ENCODE results near the gene JUND. TPM values are rescaled to one million over a fixed set of nuclear protein-coding genes. Genes with fewer than 3 reads are reported as not detected.

Gene JUND
- total and polyA plus RNA-seq, 2 of the 8 experiments (the other 6 are each of a cell fraction or from before 2014, with no cell fraction given) = 54.0 to 77.5 TPM

DNA sequence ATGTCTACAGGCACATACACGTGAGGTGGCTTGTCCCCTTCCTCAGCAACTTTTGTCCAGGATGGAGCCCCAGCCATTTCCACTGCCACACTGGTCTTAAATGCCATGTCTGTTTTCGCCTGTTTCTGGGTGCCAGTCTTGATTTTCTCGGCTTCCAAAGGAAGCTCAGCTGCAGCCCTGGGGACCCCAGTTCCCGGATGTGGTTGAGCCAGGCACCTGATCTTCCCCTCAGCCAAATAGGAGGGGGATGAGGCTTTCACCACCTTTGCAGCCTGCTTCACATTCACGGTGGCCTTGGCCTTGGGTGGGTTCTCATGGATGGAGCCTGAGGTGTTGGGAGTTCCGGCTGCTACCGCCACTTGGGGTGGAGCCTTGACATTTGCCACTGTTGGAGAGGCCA, 15.8 kb downstream of the JUND start:
- no peaks in the 10 kb centered on the region; the same call in 1 of the 2 replicates for H3K23me2 ChIP-seq (ENCODE audit: low read depth, low read length)
- no peaks in the 10 kb centered on the region for H3K79me2 ChIP-seq (ENCODE audit: control insufficient read depth in 1 of 2, insufficient read depth in 2 of 2, low read length in 2 of 2)
- FAIRE-seq (no peak), DNase-seq (ENCODE audit: low read depth in 1 of 2, low spot score in 2 of 2) (no peak)
- H3K36me3 ChIP-seq (ENCODE audit: control insufficient read depth in 2 of 4, insufficient read depth in 4 of 4, low read length in 3 of 4) = no peaks in the 10 kb centered on the region; a peak in 1 of 8 replicates
- no peaks in the 10 kb centered on the region for H3K4me1 ChIP-seq (replicated peaks in 1 of 4; ENCODE audit: control insufficient read depth in 3 of 4, insufficient read depth in 4 of 4, low read length in 3 of 4)
- no peak overlapping the region for H3K27ac ChIP-seq (ENCODE audit: low read depth, low read length)
- no peak overlapping the region for H3K18ac ChIP-seq (ENCODE audit: extremely low read depth, low read length)
- H3K79me1 ChIP-seq (ENCODE audit: low read depth, low read length) = no peaks in the 10 kb centered on the region; the same call in 1 of the 2 replicates
- CTCF ChIA-PET (ENCODE audit: partially characterized antibody) = interaction anchor here (1.0 kb wide), 2 partner anchors 8 to 65 kb away, joined by 3 read pairs; no protein-coding TSS in a partner anchor
- H4K5ac ChIP-seq (ENCODE audit: insufficient read length, low read depth, low read length) = no peak overlapping the region
- no peak overlapping the region for H2BK120ac ChIP-seq (replicated peaks; ENCODE audit: low read depth, low read length)
- H3K56ac ChIP-seq (replicated peaks; ENCODE audit: insufficient read length, low read depth, low read length) = no peak overlapping the region
- no peak overlapping the region for H3K23ac ChIP-seq (ENCODE audit: insufficient read length)
- no peak overlapping the region for H3K4me3 ChIP-seq (ENCODE audit: extremely low read depth in 1 of 4, insufficient read depth in 2 of 4, low read depth in 3 of 4, low read length in 4 of 4)
- H4K20me1 ChIP-seq (replicated peaks in 1 of 2; ENCODE audit: control insufficient read depth in 1 of 2, insufficient read depth in 2 of 2, low read length in 2 of 2) = peaks cover 0 to 1% of the 10 kb centered on the region in 2 experiments
- peaks cover 0 to 5% (median 0%) of the 10 kb centered on the region in 4 experiments; a peak in 1 of 7 replicates for H3K27me3 ChIP-seq (replicated peaks in 1 of 4; ENCODE audit: control insufficient read depth in 3 of 4, extremely low read depth in 1 of 4, insufficient read depth in 3 of 4, low read length in 3 of 4)
- no peak overlapping the region for H2BK5ac ChIP-seq (ENCODE audit: low read depth, low read length)
- no peak overlapping the region for H3K9ac ChIP-seq (replicated peaks in 1 of 4; ENCODE audit: extremely low read depth in 1 of 4, low read depth in 3 of 4, low read length in 3 of 4)
- no peak overlapping the region for H2AK5ac ChIP-seq (ENCODE audit: low read depth, low read length)
- H3K4me2 ChIP-seq (ENCODE audit: insufficient read depth in 1 of 2, low read depth in 2 of 2, low read length in 2 of 2) = no peak overlapping the region
- 86% methylated on average over 7 of the region's 7 CpGs; no CpG with 5 or more reads in 1 of the 2 experiments for WGBS, 2 experiments (ENCODE audit: extremely low coverage in 1 of 2, insufficient coverage in 1 of 2, insufficient read length in 1 of 2, insufficient replicate concordance in 2 of 2, low coverage in 1 of 2, low lambda C conversion rate in 2 of 2, missing lambda C conversion rate in 1 of 2)
- H2BK20ac ChIP-seq (ENCODE audit: low read length) = no peak overlapping the region
- no peak overlapping the region for H2BK15ac ChIP-seq (ENCODE audit: low read length)
- no peak overlapping the region for H4K91ac ChIP-seq (replicated peaks; ENCODE audit: insufficient read length, low read length)
- H3K9me3 ChIP-seq (ENCODE audit: insufficient read depth in 2 of 2, low read depth in 1 of 2, low read length in 1 of 2) = no peaks in the 10 kb centered on the region
- H3K4ac ChIP-seq (replicated peaks; ENCODE audit: insufficient read length, low read depth, low read length) = no peak overlapping the region
- no peak overlapping the region for H3K14ac ChIP-seq (ENCODE audit: insufficient read length)
- no peak overlapping the region for H4K8ac ChIP-seq (ENCODE audit: extremely low read depth, insufficient read depth, low read length)
- POLR2A ChIA-PET (ENCODE audit: partially characterized antibody) = interaction anchor here (1.2 to 1.6 kb wide), 3 partner anchors 9 to 16 kb away, joined by 4 to 5 read pairs (median 4); partner anchors contain the start of gene JUND
- no peak overlapping the region for H2BK12ac ChIP-seq (ENCODE audit: low read depth, low read length)
- H2AFZ ChIP-seq (ENCODE audit: low read length) = no peak overlapping the region
- TF ChIP-seq HDAC2 (IDR thresholded peaks at IDR 0.05; ENCODE audit: borderline replicate concordance in 1 of 2, low read depth in 2 of 2, low read length in 2 of 2) = no peak
- TF ChIP-seq RXRA (IDR thresholded peaks at IDR 0.05; ENCODE audit: insufficient read depth, low read depth, low read length) = no peak
- no peak for TF ChIP-seq NRF1 (IDR thresholded peaks at IDR 0.05; ENCODE audit: low read depth, low read length)
- TF ChIP-seq BCL11A (IDR thresholded peaks at IDR 0.05; ENCODE audit: low read depth in 2 of 2, low read length in 2 of 2) = no peak
- TF ChIP-seq POLR2A (IDR thresholded peaks at IDR 0.05; ENCODE audit: control extremely low read depth in 1 of 2, low read depth in 2 of 2, low read length in 2 of 2) = no peak
- no peak for TF ChIP-seq SAP30 (IDR thresholded peaks at IDR 0.05; ENCODE audit: insufficient read depth, insufficient replicate concordance, low read length)
- TF ChIP-seq CEBPB (IDR thresholded peaks at IDR 0.05; ENCODE audit: low read depth, low read length) = no peak
- TF ChIP-seq GABPA (IDR thresholded peaks at IDR 0.05; ENCODE audit: borderline replicate concordance, insufficient read depth, low read length) = no peak
- TF ChIP-seq, protein P1, sequence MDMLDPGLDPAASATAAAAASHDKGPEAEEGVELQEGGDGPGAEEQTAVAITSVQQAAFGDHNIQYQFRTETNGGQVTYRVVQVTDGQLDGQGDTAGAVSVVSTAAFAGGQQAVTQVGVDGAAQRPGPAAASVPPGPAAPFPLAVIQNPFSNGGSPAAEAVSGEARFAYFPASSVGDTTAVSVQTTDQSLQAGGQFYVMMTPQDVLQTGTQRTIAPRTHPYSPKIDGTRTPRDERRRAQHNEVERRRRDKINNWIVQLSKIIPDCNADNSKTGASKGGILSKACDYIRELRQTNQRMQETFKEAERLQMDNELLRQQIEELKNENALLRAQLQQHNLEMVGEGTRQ (IDR thresholded peaks at IDR 0.05; ENCODE audit: low read length) = no peak
- TF ChIP-seq SIN3A (conservative IDR thresholded peaks at IDR 0.05 in 1 of 2, IDR thresholded peaks at IDR 0.05 in 1 of 2; ENCODE audit: low read depth in 1 of 2, low read length in 2 of 2) = no peak
- no peak for TF ChIP-seq HDAC6 (IDR thresholded peaks at IDR 0.05; ENCODE audit: low read depth, low read length)
- no peak for TF ChIP-seq NANOG (IDR thresholded peaks at IDR 0.05; ENCODE audit: insufficient read depth, low read depth, low read length, poor library complexity, severe bottlenecking)

Measured in H1 (cell line).